GM12878 (cell line): ENCODE measurements around the gene PDZD7. TPM values are rescaled to one million over a fixed set of nuclear protein-coding genes. Genes with fewer than 3 reads are reported as not detected.

Source experiments
- ATAC-seq: fragments of 200-7000 bp; cut with Tn5 transposase; 3 replicates; pipeline ENCODE4 v1.9.1; 2020; ENCODE audit warnings: mild to moderate bottlenecking, moderate library complexity
- BruUV-seq: library from RNA; stranded (reverse); fragments of 400-500 nt; replicated peaks from 2 replicates; lab custom pipeline; 2021; lab: Mats Ljungman, UMichigan
- CTCF ChIA-PET: fragments of 300-600 bp; sonication (Branson Sonifier 250); formaldehyde crosslinking; extraction: SDS; loops from one replicate; lab custom pipeline; 2021; ENCODE audit warnings: inconsistent platforms; lab: Yijun Ruan, JAX
- POLR2A ChIA-PET: fragments of 350-600 bp; formaldehyde crosslinking; extraction: SDS; loops from one replicate; lab custom pipeline; 2021; ENCODE audit warnings: inconsistent platforms; lab: Charles Lee
- RAD21 ChIA-PET: fragments of 300-600 bp; sonication (Branson Sonifier 250); formaldehyde crosslinking; loops from one replicate; lab custom pipeline; 2023; ENCODE audit warnings: antibody characterized with exemption; ENCODE audit not compliant: unreplicated experiment; lab: Charles Lee
- SMC1A ChIA-PET: fragments of 300-600 bp; sonication (Branson Sonifier 250); formaldehyde crosslinking; loops from one replicate; lab custom pipeline; 2023; ENCODE audit not compliant: unreplicated experiment, uncharacterized antibody; lab: Charles Lee
- DNase-seq: peaks from one replicate; pipeline ENCODE4 v3.0.0-alpha.2; 2011; ENCODE audit warnings: low read depth, low spot score
- FAIRE-seq: peaks from 3 replicates; lab custom pipeline; 2011; peaks lifted over from hg19 to GRCh38; lab: Jason Lieb, UNC
- H2AFZ ChIP-seq: 2 replicates; pipeline ENCODE4 v1.6.0; 2011; ENCODE audit warnings: low read depth, low read length, control low read depth; ENCODE audit not compliant: control insufficient read depth
- H3K27ac ChIP-seq: 2 replicates; pipeline ENCODE4 v1.5.1; 2011; ENCODE audit warnings: control low read depth; ENCODE audit not compliant: control insufficient read depth, insufficient read depth
- H3K27me3 ChIP-seq, 2 experiments: replicated peaks in 1 of 2; 2 replicates each; pipeline versions ENCODE4 v1.6.0 to v1.6.1; 2011; ENCODE audit warnings: low read length in 1 of 2; ENCODE audit not compliant: control insufficient read depth in 2 of 2, insufficient read depth in 2 of 2
- H3K36me3 ChIP-seq, 2 experiments: 2 replicates each; pipeline ENCODE4 v1.5.1; 2011; ENCODE audit warnings: low read length in 1 of 2; ENCODE audit not compliant: control insufficient read depth in 2 of 2, insufficient read depth in 2 of 2
- H3K4me1 ChIP-seq: 2 replicates; pipeline ENCODE4 v1.6.1; 2011; ENCODE audit warnings: mild to moderate bottlenecking, low read length, moderate library complexity, mixed read lengths; ENCODE audit not compliant: control insufficient read depth, insufficient read depth
- H3K4me2 ChIP-seq: 2 replicates; pipeline ENCODE4 v1.6.0; 2011; ENCODE audit warnings: control low read depth; ENCODE audit not compliant: control insufficient read depth, insufficient read depth
- H3K4me3 ChIP-seq: fragments of 200-600 bp; sonication (generic); 2 replicates; pipeline ENCODE4 v1.5.1; 2016
- H3K79me2 ChIP-seq: 2 replicates; pipeline ENCODE4 v1.6.0; 2011; ENCODE audit warnings: low read length; ENCODE audit not compliant: control insufficient read depth, insufficient read depth
- H3K9ac ChIP-seq: 2 replicates; pipeline ENCODE4 v1.8.0; 2011; ENCODE audit warnings: low read length, control low read depth, mixed read lengths; ENCODE audit not compliant: control insufficient read depth, insufficient read depth
- H3K9me3 ChIP-seq: replicated peaks from 3 replicates; pipeline ENCODE4 v1.5.1; 2011; ENCODE audit warnings: mild to moderate bottlenecking, low read length; ENCODE audit not compliant: control insufficient read depth, insufficient read depth
- H4K20me1 ChIP-seq: 2 replicates; pipeline ENCODE4 v1.6.0; 2011; ENCODE audit not compliant: control insufficient read depth, insufficient read depth
- ATF7 ChIP-seq: fragments of 450-650 bp; IDR thresholded peaks from 2 replicates; pipeline ENCODE4 v1.6.1; 2016; ENCODE audit warnings: low read depth, mild to moderate bottlenecking
- NFYB ChIP-seq: IDR thresholded peaks from 2 replicates; pipeline ENCODE4 v1.6.1; 2011; ENCODE audit warnings: low read depth, mild to moderate bottlenecking, low read length, improper control_type of control experiment, moderate library complexity; ENCODE audit not compliant: insufficient read depth
- NR2C1 ChIP-seq: fragments of 450-650 bp; IDR thresholded peaks from 2 replicates; pipeline ENCODE4 v1.6.1; 2017; ENCODE audit warnings: antibody characterized with exemption, mild to moderate bottlenecking, moderate library complexity
- POLR2AphosphoS5 ChIP-seq: IDR thresholded peaks from 2 replicates; pipeline ENCODE4 v1.6.1; 2011; ENCODE audit warnings: mild to moderate bottlenecking, low read length, inconsistent platforms
- YY1 ChIP-seq: IDR thresholded peaks from 2 replicates; pipeline ENCODE4 v1.6.1; 2011; ENCODE audit warnings: low read depth, mild to moderate bottlenecking, low read length
- ZBED1 ChIP-seq: IDR thresholded peaks from 2 replicates; pipeline ENCODE4 v1.6.1; 2016; ENCODE audit warnings: borderline replicate concordance
- ZNF274 ChIP-seq: IDR thresholded peaks from one replicate; pipeline ENCODE4 v1.8.0; 2011; ENCODE audit not compliant: insufficient read length, insufficient read depth
- WGBS: methylation state at CpG from one replicate; pipeline ENCODE4 v1.1.6; 2016; ENCODE audit warnings: low lambda C conversion rate; ENCODE audit not compliant: insufficient replicate concordance, insufficient coverage; ENCODE audit errors: missing lambda C conversion rate; 5-methylcytosine and 5-hydroxymethylcytosine counted together
- in situ Hi-C: fragments of 300-500 bp; cut with MboI; formaldehyde crosslinking; loops from 9 replicates; pipeline ENCODE4 v1.14.3; 2018; ENCODE audit warnings: mixed read lengths
- intact Hi-C: fragments of 100-400 bp; cut with micrococcal nuclease; formaldehyde crosslinking; loops from one replicate; pipeline ENCODE4 v1.14.2; 2022; ENCODE audit not compliant: unreplicated experiment
- polyA plus RNA-seq, 11 experiments: library from polyadenylated mRNA; depleted of rRNA in 4 of 11; unstranded in 6 of 11; stranded (reverse) in 5 of 11; fragments of >200 nt; fragmentation: Nextera tagmentation in 4 of 11; fragmentation: Illumina TruSeq in 1 of 11; extraction: Ambion mirVana in 4 of 11; extraction: Trizol in 1 of 11; gene quantifications; 1 replicate in 1 of 11; 2 replicates in 10 of 11; pipeline versions ENCODE4 v1.2.1 to v1.2.3, GENCODE V29; 2011 to 2016; ENCODE audit warnings: inconsistent platforms in 2 of 11, missing spikeins in 2 of 11, low read depth in 1 of 11
- total RNA-seq, 4 experiments: library from RNA; depleted of rRNA in 3 of 4; stranded (reverse); fragments of >200 nt in 3 of 4; fragmentation: Illumina TruSeq in 1 of 4; extraction: Trizol in 1 of 4; gene quantifications; 2 replicates each; pipeline versions ENCODE4 v1.2.1 to v1.2.3, GENCODE V29; 2013 to 2021
- TF ChIP-seq, protein P1 (sequence below): fragments of 450-650 bp; IDR thresholded peaks from 2 replicates; pipeline ENCODE4 v1.6.1; 2018; ENCODE audit warnings: mild to moderate bottlenecking, low read depth, moderate library complexity; ENCODE audit not compliant: partially characterized antibody
- TF ChIP-seq, protein P2 (sequence below): IDR thresholded peaks from 2 replicates; pipeline ENCODE4 v1.6.1; 2011; ENCODE audit warnings: low read depth, mild to moderate bottlenecking, low read length, moderate library complexity, borderline replicate concordance; ENCODE audit errors: extremely low read depth

Gene PDZD7
- total and polyA plus RNA-seq, 10 of the 15 experiments (the other 5 are each of a cell fraction or from before 2014, with no cell fraction given): 0.01 to 0.20 (median 0.03) TPM; not detected in 7

GRCh38 chr10:101038484-101038883, 7.6 kb upstream of the PDZD7 start:
- H3K4me2 ChIP-seq: no peak overlapping the region
- H3K4me3 ChIP-seq: no peak overlapping the region
- no peak for DNase-seq
- no peaks in the 10 kb centered on the region for H3K36me3 ChIP-seq
- in situ Hi-C loops (loop anchor here (5.0 kb wide), 1 partner anchor 104 kb away; no protein-coding TSS in a partner anchor), intact Hi-C loops (no loop called here)
- ChIA-PET POLR2A (no interaction called here), CTCF (interaction anchor here (3.6 to 24.4 kb wide), 3 partner anchors 22 to 104 kb away, joined by 18 to 885 read pairs (median 90); partner anchors contain the start of gene KAZALD1), SMC1A (interaction anchor here (1.2 to 1.3 kb wide), 2 partner anchors 12 to 19 kb away, joined by 3 to 5 read pairs; no protein-coding TSS in a partner anchor), RAD21 (interaction anchor here (0.6 kb wide), 1 partner anchor 764 kb away, joined by 3 read pairs; no protein-coding TSS in a partner anchor)
- no peaks in the 10 kb centered on the region for H3K9me3 ChIP-seq
- peaks cover 5% of the 10 kb centered on the region; the same call in 1 of the 2 replicates for H3K4me1 ChIP-seq
- H2AFZ ChIP-seq: no peak overlapping the region
- ATAC-seq: no peak
- no peaks in the 10 kb centered on the region for H3K79me2 ChIP-seq
- FAIRE-seq: no peak
- H3K9ac ChIP-seq: no peak overlapping the region
- 38% methylated on average over 5 of the region's 5 CpGs for WGBS
- no TSS peak for BruUV-seq
- no peaks in the 10 kb centered on the region for H4K20me1 ChIP-seq
- TF ChIP-seq ZBED1 (no peak), ZNF274 (no peak), POLR2AphosphoS5 (no peak)
- TF ChIP-seq, all 136 proteins: peak for 0
- no peaks in the 10 kb centered on the region for H3K27me3 ChIP-seq
- no peak overlapping the region for H3K27ac ChIP-seq

DNA sequence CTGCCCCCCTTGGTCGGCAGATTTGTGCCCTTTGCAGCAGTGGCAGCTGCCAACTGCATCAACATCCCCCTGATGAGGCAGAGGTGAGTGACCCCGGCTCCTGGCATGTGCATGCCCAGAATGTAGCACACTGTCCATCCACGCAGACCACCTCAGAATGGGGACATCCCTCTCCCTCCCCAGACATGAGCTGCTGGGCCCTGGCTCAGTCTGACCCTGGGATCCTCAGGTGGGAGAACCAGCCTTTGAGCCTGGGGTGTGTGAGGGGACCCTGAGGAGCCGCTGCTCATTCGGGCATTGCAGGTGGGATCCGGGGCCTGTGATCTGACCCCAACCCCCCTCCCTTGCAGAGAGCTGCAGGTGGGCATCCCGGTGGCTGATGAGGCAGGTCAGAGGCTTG, 5.8 kb upstream of the PDZD7 start:
- H3K4me1 ChIP-seq: peaks cover 12% of the 10 kb centered on the region
- SMC1A ChIA-PET: no interaction called here
- no peak overlapping the region for H3K4me2 ChIP-seq
- H3K36me3 ChIP-seq: no peaks in the 10 kb centered on the region
- H3K79me2 ChIP-seq: no peaks in the 10 kb centered on the region
- RAD21 ChIA-PET: no interaction called here
- ATAC-seq: no peak
- in situ Hi-C loops (loop anchor here (5.0 kb wide), 1 partner anchor 106 kb away; no protein-coding TSS in a partner anchor), intact Hi-C loops (no loop called here)
- no peak overlapping the region for H3K4me3 ChIP-seq
- WGBS: 41% methylated on average over 7 of the region's 7 CpGs
- DNase-seq: no peak
- no TSS peak for BruUV-seq
- no peaks in the 10 kb centered on the region; a peak in 1 of 4 replicates for H3K27me3 ChIP-seq
- POLR2A ChIA-PET: interaction anchor here (0.5 kb wide), 1 partner anchor 24 kb away, joined by 3 read pairs; no protein-coding TSS in a partner anchor
- FAIRE-seq: no peak
- no peak overlapping the region for H3K9ac ChIP-seq
- no peak overlapping the region for H3K27ac ChIP-seq
- H3K9me3 ChIP-seq: no peaks in the 10 kb centered on the region
- H4K20me1 ChIP-seq: no peaks in the 10 kb centered on the region
- no peak overlapping the region for H2AFZ ChIP-seq
- CTCF ChIA-PET: interaction anchor here (1.7 kb wide), 1 partner anchor 20 kb away, joined by 3 read pairs; no protein-coding TSS in a partner anchor
- TF ChIP-seq, protein P1, sequence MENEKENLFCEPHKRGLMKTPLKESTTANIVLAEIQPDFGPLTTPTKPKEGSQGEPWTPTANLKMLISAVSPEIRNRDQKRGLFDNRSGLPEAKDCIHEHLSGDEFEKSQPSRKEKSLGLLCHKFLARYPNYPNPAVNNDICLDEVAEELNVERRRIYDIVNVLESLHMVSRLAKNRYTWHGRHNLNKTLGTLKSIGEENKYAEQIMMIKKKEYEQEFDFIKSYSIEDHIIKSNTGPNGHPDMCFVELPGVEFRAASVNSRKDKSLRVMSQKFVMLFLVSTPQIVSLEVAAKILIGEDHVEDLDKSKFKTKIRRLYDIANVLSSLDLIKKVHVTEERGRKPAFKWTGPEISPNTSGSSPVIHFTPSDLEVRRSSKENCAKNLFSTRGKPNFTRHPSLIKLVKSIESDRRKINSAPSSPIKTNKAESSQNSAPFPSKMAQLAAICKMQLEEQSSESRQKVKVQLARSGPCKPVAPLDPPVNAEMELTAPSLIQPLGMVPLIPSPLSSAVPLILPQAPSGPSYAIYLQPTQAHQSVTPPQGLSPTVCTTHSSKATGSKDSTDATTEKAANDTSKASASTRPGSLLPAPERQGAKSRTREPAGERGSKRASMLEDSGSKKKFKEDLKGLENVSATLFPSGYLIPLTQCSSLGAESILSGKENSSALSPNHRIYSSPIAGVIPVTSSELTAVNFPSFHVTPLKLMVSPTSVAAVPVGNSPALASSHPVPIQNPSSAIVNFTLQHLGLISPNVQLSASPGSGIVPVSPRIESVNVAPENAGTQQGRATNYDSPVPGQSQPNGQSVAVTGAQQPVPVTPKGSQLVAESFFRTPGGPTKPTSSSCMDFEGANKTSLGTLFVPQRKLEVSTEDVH: no peak
- TF ChIP-seq YY1 (no peak), ATF7 (no peak), NR2C1 (no peak), NFYB (no peak)
- TF ChIP-seq, protein P2, sequence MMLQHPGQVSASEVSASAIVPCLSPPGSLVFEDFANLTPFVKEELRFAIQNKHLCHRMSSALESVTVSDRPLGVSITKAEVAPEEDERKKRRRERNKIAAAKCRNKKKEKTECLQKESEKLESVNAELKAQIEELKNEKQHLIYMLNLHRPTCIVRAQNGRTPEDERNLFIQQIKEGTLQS: no peak
